HG02763 (cell line): ENCODE measurements around the gene EFNA1.
"Not testable (repeated sequence)": the region's sequence is repeated elsewhere in the genome, so short reads cannot be mapped to it uniquely, and the experiment has no call there.

Source experiments
- ATAC-seq: cut with Tn5 transposase; IDR thresholded peaks from one replicate; pipeline ENCODE4 v1.9.1; 2021; ENCODE audit warnings: mild to moderate bottlenecking, moderate library complexity; ENCODE audit not compliant: unreplicated experiment

Gene EFNA1

GRCh38 chr1:155092131-155092530 is 35.5 kb upstream of the EFNA1 start:
- ATAC-seq: no peak

GRCh38 chr1:155092641-155093040 is 35.0 kb upstream of the EFNA1 start:
- ATAC-seq: no peak

DNA sequence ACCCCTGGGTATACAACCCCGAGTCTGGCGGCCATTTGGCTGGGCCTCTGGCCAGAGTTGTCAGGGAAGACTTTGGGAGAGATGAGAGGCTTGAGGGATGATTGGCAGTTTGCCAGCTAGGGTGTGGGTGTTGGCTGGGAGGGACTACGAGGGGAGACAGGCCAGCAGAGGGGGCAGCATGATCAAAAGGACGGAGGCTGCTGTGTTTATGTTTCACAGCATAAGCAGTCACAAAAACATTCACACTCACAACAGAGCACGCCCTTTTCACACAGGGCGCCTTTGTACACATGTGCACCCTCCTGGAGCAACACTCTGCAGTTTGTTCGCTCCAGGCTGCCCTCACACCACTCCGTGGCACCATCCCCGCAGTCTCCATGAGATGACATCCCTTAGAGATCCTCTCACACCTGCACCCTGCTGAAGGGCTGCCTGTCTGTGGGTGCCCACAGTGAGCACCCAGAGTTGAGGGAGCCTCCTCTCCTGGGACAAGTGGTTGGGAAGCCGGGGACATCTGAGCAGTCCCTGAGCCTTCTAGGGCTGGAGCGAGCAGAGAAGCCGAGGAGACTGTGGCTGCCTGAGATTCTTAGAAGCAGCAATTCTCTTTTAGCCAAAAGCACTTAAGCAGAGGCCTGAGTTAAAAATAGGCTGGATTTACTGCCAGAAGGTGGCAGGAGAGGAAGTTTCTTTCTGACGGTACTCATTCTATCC is 33.6 kb upstream of the EFNA1 start:
- ATAC-seq: no peak

- ATAC-seq: no peak
Measured at GRCh38 chr1:155094622-155094948, 33.1 kb upstream of the EFNA1 start.

- no peak for ATAC-seq
Measured at GRCh38 chr1:155099331-155099730, 28.3 kb upstream of the EFNA1 start.

DNA sequence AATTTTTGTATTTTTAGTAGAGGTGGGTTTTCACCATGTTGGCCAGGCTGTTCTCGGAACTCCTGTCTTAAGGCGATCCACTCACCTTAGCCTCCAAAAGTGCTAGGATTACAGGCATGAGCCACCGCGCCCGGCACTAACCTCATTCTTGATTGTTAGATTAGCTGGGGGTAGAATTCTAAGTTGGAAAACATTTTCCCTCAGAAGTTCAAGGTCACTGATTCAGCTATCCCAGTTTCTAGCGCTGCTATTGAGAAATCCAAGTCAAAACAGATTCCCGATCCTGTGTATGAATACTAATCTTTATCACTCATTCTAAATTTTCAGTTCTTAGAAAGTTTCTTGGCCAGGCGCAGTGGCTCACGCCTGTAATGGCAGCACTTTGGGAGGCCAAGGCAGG is 24.4 kb upstream of the EFNA1 start:
- ATAC-seq: no peak

DNA sequence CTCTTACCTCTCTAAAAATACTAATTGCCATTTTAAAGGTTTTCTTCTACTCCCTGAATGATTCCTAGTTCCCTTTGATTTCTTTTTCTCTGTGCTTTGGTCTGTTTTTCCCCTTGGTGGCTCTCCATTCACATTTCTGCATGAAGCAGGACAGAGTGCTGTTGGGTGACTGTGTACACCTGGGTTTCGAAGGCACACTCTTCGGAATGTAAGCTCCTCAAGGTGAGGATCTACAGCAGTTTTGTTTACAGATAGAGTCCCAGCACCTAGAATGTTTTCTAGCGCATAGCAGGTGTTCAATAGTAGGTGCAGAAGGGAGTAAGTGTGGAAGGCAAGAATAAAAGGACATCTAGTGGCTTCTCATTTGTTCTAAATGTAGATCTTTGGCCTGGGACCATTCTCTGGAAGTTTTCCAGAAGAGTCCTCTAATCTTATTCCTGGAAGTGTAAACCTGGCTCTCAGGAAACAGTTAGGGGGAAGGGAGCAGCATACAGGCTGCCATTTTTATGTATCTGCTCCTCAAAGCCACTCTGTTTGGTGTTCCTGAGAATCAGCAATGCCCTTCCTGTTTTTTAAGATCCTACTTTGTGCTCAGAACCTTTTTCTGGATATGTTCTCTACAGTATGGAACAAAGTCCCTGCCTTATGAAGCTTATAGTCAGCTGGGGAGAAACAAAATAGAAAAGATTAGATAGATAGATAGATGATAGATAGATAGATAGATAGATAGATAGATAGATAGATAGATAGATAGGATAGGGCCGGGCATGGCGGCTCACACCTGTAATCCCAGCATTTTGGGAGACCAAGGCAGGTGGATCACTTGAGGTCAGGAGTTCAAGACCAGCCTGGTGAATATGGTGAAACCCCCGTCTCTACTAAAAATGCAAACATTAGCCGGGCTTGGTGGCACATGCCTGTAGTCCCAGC is 22.8 kb upstream of the EFNA1 start:
- ATAC-seq: no peak

GRCh38 chr1:155105604-155106011 is 22.1 kb upstream of the EFNA1 start:
- ATAC-seq: no peak

DNA sequence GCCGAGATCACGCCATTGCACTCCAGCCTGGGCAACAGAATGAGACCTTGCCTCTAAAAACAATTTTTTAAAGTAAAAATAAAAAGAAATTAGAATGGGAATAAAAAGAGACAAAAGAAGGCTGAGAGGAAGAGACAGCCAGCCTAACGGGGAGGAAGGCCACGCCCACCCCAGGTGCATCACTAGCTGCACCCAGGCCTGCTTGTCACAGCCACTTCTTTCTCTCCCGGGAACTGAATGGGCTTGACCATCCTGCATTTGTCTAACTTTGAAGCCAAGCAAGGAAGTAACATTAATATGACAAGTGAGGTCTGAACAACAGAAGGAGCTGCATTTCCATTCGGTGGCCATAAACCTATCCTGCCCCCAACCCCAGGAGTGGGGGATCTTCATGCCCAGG is 20.8 kb upstream of the EFNA1 start:
- ATAC-seq: no peak

GRCh38 chr1:155107309-155108264 is 20.1 kb upstream of the EFNA1 start:
- no peak for ATAC-seq

DNA sequence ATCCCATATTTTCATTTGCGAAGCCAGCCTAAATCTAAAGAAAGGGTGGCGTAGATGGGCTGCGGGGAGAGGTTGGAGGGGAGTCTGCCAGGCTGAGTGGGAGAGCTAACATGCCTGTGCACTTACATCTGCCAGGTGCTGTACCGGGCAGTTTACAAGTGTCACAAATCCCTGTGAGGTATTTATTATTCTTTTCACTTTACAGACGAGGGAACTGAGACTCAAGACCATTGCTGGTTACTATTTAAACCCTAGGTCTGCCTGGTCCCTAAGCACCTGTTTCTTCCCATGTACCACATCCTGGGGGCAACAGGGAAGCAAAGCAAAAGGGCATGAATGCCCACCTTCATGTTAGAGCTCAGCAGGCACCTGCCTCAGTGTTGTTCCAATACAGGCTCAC is 19.4 kb upstream of the EFNA1 start:
- no peak for ATAC-seq

DNA sequence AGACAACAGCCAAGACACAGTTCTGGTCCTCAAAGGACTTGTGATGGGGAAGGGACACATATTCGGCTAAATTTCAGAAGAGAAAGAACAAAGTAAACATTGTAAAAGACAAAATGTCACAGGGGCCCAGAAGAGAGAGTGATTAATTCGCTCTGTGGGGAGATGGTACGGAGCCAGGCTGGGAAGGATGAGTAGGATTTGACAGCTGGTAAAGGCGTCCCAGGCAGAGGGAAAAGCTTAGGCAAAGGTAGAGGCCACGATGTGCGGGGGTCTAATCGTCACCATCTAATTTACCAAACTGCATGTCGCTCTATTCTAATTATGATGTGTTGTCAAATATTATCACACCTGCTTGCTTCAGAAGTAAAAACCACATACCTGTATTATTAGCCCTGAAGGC is 17.3 kb upstream of the EFNA1 start:
- no peak for ATAC-seq

DNA sequence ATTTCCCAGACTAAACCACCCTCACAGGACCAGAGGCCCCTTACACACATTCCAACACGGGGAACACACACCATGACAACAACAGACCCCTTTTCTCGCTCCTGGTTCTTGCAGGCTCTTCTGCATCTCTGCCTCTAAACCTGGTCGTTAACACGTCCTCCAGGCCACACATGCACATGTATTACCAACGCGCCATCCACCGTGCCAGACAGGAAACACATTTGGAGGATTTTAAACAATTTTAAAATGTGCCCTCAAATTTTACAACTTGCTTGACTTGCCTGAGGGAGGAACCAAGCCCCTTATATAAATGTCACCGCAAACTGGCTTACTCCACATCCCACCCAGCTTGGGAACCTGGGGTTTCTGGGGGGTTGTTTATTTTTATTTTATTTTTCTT is 16.9 kb upstream of the EFNA1 start:
- no peak for ATAC-seq

GRCh38 chr1:155113450-155113980 is 14.2 kb upstream of the EFNA1 start:
- no peak for ATAC-seq

- no peak for ATAC-seq
Measured at GRCh38 chr1:155116113-155116764, 11.4 kb upstream of the EFNA1 start.

DNA sequence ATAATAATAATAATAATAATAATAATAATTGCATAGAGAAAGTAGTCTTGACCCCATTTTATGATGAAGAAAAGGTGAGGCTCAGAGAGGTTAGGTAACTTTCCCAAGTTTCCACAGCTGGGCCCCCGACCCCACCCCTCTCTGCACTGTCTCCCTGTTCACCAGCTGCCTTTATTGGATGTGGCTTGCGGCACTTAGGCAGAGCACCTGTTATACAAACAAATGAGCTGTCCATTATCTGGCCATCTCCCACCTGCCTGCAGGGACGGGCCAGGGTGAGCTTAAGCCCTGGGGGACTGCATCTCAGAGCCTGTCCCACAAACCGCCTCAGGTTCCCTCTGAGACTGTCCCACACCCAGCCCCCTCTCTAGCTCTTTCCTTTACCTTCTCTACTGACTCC is 10.1 kb upstream of the EFNA1 start:
- no peak for ATAC-seq

- ATAC-seq: not testable (repeated sequence)
Measured at GRCh38 chr1:155118090-155118489, 9.6 kb upstream of the EFNA1 start.

DNA sequence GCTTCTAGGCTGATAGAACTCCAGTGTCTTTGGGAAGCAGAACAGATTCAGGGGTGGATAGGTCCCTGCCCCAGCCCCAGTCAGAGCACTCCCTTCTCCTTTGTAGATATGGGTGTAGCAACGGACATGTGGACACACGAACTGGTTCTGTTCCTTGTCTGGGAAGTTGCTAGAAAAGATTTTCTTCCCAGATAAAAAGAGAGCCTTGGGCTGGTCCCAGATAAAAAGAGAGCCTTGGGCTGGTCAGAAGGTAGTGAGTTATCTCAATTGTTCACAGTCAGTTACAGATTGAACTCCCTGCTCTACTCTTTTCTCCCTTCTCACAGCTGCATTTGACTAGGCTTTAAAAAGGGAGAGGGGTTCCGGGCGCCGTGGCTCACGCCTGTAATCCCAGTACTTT is 7.4 kb upstream of the EFNA1 start:
- ATAC-seq: no peak

GRCh38 chr1:155121249-155121648 is 6.4 kb upstream of the EFNA1 start:
- ATAC-seq: no peak

DNA sequence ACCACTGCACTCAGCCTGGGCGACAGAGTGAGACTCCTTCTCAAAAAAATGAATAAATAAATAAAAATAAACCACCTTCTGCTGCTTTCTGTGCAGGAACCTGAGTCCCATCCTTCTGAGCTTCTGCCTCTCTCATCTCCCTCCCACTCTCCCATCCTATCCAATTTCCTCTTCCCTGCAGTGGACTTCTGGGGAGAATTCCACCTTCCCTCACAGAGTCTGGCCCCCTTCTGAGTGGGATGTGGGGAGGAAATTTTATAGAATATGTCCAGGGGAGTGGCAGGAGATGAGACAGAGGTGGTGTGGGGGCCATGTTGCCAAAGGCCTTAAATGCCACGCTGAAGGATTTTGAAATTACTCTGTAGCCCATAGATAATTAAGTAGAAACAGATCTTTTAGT is 5.4 kb upstream of the EFNA1 start:
- ATAC-seq: no peak
